PC-9 (cell line): ENCODE data around the gene NECAB2.

Source experiments
- CTCF ChIP-seq: fragments of 200-600 bp; sonication (generic); conservative IDR thresholded peaks from 2 replicates; pipeline ENCODE4 v1.6.1; 2017; ENCODE audit warnings: mixed run types, antibody characterized with exemption, mild to moderate bottlenecking, moderate library complexity
- EZH2 ChIP-seq: fragments of 200-600 bp; sonication (generic); IDR thresholded peaks from 2 replicates; pipeline ENCODE4 v1.8.0; 2017; ENCODE audit warnings: antibody characterized with exemption, low read depth

DNA sequence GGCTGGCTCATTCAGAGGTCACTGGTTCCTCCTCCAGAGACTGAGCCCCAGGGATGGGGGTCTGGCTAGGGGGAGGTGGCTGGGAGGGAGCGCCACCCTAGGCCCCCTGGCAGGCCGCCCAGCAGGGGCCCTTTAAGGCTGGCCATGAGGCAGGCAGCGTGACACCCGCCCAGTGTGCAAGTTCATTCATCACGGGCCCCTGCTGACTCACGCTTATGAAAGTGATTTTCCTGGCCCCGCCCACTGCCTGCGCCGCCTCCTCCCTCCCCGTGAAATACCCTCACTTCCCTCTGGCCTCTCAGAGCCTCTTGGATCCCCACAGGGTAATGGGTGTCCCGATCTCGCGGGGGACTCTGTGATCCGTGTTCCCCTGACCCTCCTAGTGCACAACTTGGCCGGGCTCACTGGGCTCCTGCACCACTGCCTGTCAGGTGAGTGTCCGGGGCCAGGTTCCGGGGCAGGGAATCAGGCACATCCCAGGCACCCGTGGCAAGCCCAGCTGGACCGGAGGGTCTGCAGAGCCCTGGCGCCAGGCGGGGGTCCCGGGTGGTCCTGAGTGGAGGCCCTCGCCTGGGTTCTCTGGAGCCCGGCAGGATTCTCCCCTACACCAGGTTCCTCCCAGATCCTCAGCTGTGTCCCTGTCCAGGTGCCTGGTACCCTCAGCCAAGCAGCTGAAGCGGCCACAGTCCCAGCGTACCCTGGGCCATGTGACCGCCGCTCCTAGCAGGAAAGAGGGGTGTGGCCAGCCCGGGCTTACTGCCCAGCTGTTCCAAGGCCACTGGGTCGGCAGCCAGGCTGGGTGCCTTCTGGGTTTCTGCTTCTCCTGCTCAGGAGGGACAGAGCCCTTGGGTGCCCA, 14.9 kb upstream of the NECAB2 start, which contains the start of gene OSGIN1:
- TF ChIP-seq CTCF (no peak), EZH2 (no peak)
